Kidney (tissue), 22 donors: ENCODE measurements around the gene GRSF1. TPM values are rescaled to one million over a fixed set of nuclear protein-coding genes. Genes with fewer than 3 reads are reported as not detected.

ENCODE experiments used
- DNase-seq, 5 donors: peaks; one replicate each; pipeline ENCODE4 v3.0.0-alpha.2; 2013 to 2020
- FAIRE-seq: peaks from 2 replicates; lab custom pipeline; 2012; peaks lifted over from hg19 to GRCh38; lab: Jason Lieb, UNC
- H3K27ac ChIP-seq, 2 donors: one replicate each; pipeline ENCODE4 v1.7.0; 2013; ENCODE audit warnings: low read depth in 2 of 2, low read length in 2 of 2, inconsistent platforms in 1 of 2
- H3K27me3 ChIP-seq: one replicate; pipeline ENCODE4 v1.7.1; 2013; ENCODE audit warnings: low read length, inconsistent platforms; ENCODE audit not compliant: control insufficient read depth, insufficient read depth
- H3K36me3 ChIP-seq, 3 donors: one replicate each; pipeline versions ENCODE4 v1.7.0 to v1.7.1; 2013; ENCODE audit warnings: low read length in 3 of 3, control low read depth in 1 of 3, inconsistent platforms in 1 of 3; ENCODE audit not compliant: insufficient read depth in 3 of 3, control insufficient read depth in 2 of 3
- H3K4me1 ChIP-seq, 3 donors: one replicate each; pipeline versions ENCODE4 v1.7.0 to v1.7.1; 2013; ENCODE audit warnings: low read length in 3 of 3, inconsistent platforms in 1 of 3, low read depth in 1 of 3; ENCODE audit not compliant: control insufficient read depth in 2 of 3, insufficient read depth in 2 of 3
- H3K4me3 ChIP-seq, 3 donors: one replicate each; pipeline versions ENCODE4 v1.7.0 to v1.8.1; 2013; ENCODE audit warnings: low read length in 3 of 3, control low read depth in 1 of 3, inconsistent platforms in 1 of 3
- H3K9ac ChIP-seq, 3 donors: one replicate each; pipeline versions ENCODE4 v1.7.0 to v1.7.1; 2013; ENCODE audit warnings: low read length in 3 of 3, control low read depth in 1 of 3, inconsistent platforms in 1 of 3
- H3K9me3 ChIP-seq, 3 donors: one replicate each; pipeline versions ENCODE4 v1.7.0 to v1.7.1; 2013; ENCODE audit warnings: low read length in 3 of 3, control low read depth in 1 of 3, inconsistent platforms in 1 of 3; ENCODE audit not compliant: control insufficient read depth in 2 of 3, insufficient read depth in 1 of 3
- CTCF ChIP-seq: IDR thresholded peaks from 3 replicates; pipeline ENCODE4 v1.5.1; 2012; ENCODE audit warnings: mild to moderate bottlenecking, moderate library complexity, borderline replicate concordance; ENCODE audit not compliant: insufficient read depth; ENCODE audit errors: extremely low read depth
- intact Hi-C: fragments of 100-400 bp; cut with DNase I; formaldehyde crosslinking; loops from one replicate; pipeline ENCODE4 v1.11.1; 2022
- long read RNA-seq, 10 donors: library from polyadenylated mRNA in 1 of 10; unstranded in 1 of 10; transcript quantifications; one replicate each; pipeline ENCODE4 v2.0.0 and lab custom pipeline, GENCODE V29; 2021 to 2026
- polyA plus RNA-seq: library from polyadenylated mRNA; stranded (reverse); fragments of 350-450 nt; fragmentation: Illumina TruSeq; extraction: RNeasy Lipid Tissue Mini Kit (QIAGEN cat#74804); gene quantifications from one replicate; pipeline ENCODE4 v1.2.3, GENCODE V29; 2014; ENCODE audit warnings: low read depth, low replicate concordance; ENCODE audit not compliant: insufficient read depth
- total RNA-seq: library from RNA; stranded (reverse); fragmentation: NEBNext Ultra II Directional; extraction: Animal tissue kit (Norgen Biotek cat#: 25700); gene quantifications from one replicate; pipeline ENCODE4 v1.2.1, GENCODE V29; 2021
- donor health status: control.
- donor health status: control.
- donor health status: control.
- donor health status: control.
- donor health status: control.
- donor health status: DM: yes; HTN: yes; CAD: no.
- donor health status: Normal renal cell carcinoma (clear cell type).

Gene GRSF1
- total RNA-seq (56.6 TPM), polyA plus RNA-seq (64.9 TPM)
- long read RNA-seq, donor 1, full-length matches to known transcripts = 19 of 19 reads
- long read RNA-seq, donor 1, partial matches to known transcripts = 0 of 19 reads
- long read RNA-seq, donor 1, other reads (novel, unspliced or antisense) = 0 of 19 reads
- long read RNA-seq, donor 2, full-length matches to known transcripts = 6 of 6 reads
- long read RNA-seq, donor 2, partial matches to known transcripts = 0 of 6 reads
- long read RNA-seq, donor 2, other reads (novel, unspliced or antisense) = 0 of 6 reads
- long read RNA-seq, donor 3, full-length matches to known transcripts = 20 of 27 reads
- long read RNA-seq, donor 3, partial matches to known transcripts = 0 of 27 reads
- long read RNA-seq, donor 3, other reads (novel, unspliced or antisense) = 7 of 27 reads
- long read RNA-seq, donor 4, full-length matches to known transcripts = 14 of 14 reads
- long read RNA-seq, donor 4, partial matches to known transcripts = 0 of 14 reads
- long read RNA-seq, donor 4, other reads (novel, unspliced or antisense) = 0 of 14 reads
- long read RNA-seq, donor 5, full-length matches to known transcripts = 2 of 2 reads
- long read RNA-seq, donor 5, partial matches to known transcripts = 0 of 2 reads
- long read RNA-seq, donor 5, other reads (novel, unspliced or antisense) = 0 of 2 reads
- long read RNA-seq, donor 6, full-length matches to known transcripts = 15 of 15 reads
- long read RNA-seq, donor 6, partial matches to known transcripts = 0 of 15 reads
- long read RNA-seq, donor 6, other reads (novel, unspliced or antisense) = 0 of 15 reads
- long read RNA-seq, donor 7, full-length matches to known transcripts = 62 of 78 reads
- long read RNA-seq, donor 7, partial matches to known transcripts = 1 of 78 reads
- long read RNA-seq, donor 7, other reads (novel, unspliced or antisense) = 15 of 78 reads
- long read RNA-seq, donor 8, full-length matches to known transcripts = 15 of 15 reads
- long read RNA-seq, donor 8, partial matches to known transcripts = 0 of 15 reads
- long read RNA-seq, donor 8, other reads (novel, unspliced or antisense) = 0 of 15 reads
- long read RNA-seq, donor 9, full-length matches to known transcripts = 8 of 8 reads
- long read RNA-seq, donor 9, partial matches to known transcripts = 0 of 8 reads
- long read RNA-seq, donor 9, other reads (novel, unspliced or antisense) = 0 of 8 reads
- long read RNA-seq, donor 10, full-length matches to known transcripts = 6 of 6 reads
- long read RNA-seq, donor 10, partial matches to known transcripts = 0 of 6 reads
- long read RNA-seq, donor 10, other reads (novel, unspliced or antisense) = 0 of 6 reads

- Histone ChIP-seq H3K9ac (peak within 1 kb of the TSS; percentile 87 to 91 (median 90)), H3K4me1 (peaks cover 0 to 9% (median 3%) of the 10 kb centered on the region in 3 donors), H3K27ac (peak within 1 kb of the TSS; percentile 87 to 90), H3K9me3 (no peaks in the 10 kb centered on the region), H3K36me3 (peaks cover 0 to 6% (median 2%) of the 10 kb centered on the region in 3 donors), H3K4me3 (peak within 1 kb of the TSS; percentile 84 to 93 (median 91)), H3K27me3 (no peaks in the 10 kb centered on the region)
- TF ChIP-seq CTCF = peak; percentile 7
- FAIRE-seq = no peak
- DNase-seq = peak; percentile 93 to 99 (median 95)
- intact Hi-C loops = no loop called here
Measured at GRCh38 chr4:70839589-70840093, at the start of gene GRSF1. GRSF1 (minus strand) TSS chr4:70839890; CDS start chr4:70839827, 63 bp downstream.

- no peaks in the 10 kb centered on the region for H3K9me3 ChIP-seq
- DNase-seq (peak in 1 of 5 donors; percentile 13), FAIRE-seq (no peak)
- H3K27ac ChIP-seq = no peak overlapping the region
- H3K4me3 ChIP-seq = no peak overlapping the region
- no peak overlapping the region for H3K9ac ChIP-seq
- peak; percentile 37 for TF ChIP-seq CTCF
- H3K27me3 ChIP-seq = no peaks in the 10 kb centered on the region
- intact Hi-C loops = no loop called here
- H3K4me1 ChIP-seq = no peaks in the 10 kb centered on the region
- no peaks in the 10 kb centered on the region for H3K36me3 ChIP-seq
Measured at GRCh38 chr4:70885174-70885573, 45.5 kb upstream of the GRSF1 start.

- Histone ChIP-seq H3K9ac (no peak overlapping the region), H3K27ac (no peak overlapping the region), H3K36me3 (no peaks in the 10 kb centered on the region), H3K27me3 (no peaks in the 10 kb centered on the region), H3K9me3 (no peaks in the 10 kb centered on the region), H3K4me1 (no peaks in the 10 kb centered on the region), H3K4me3 (no peak overlapping the region)
- intact Hi-C loops = no loop called here
- DNase-seq = no peak
- FAIRE-seq = no peak
- TF ChIP-seq CTCF = no peak
Measured at GRCh38 chr4:70880739-70881138, 41.0 kb upstream of the GRSF1 start.
